Measurements from ENCODE around the gene RSPH10B2.
"Not testable (repeated sequence)": the region's sequence is repeated elsewhere in the genome, so short reads cannot be mapped to it uniquely, and the experiment has no call there.

DNA sequence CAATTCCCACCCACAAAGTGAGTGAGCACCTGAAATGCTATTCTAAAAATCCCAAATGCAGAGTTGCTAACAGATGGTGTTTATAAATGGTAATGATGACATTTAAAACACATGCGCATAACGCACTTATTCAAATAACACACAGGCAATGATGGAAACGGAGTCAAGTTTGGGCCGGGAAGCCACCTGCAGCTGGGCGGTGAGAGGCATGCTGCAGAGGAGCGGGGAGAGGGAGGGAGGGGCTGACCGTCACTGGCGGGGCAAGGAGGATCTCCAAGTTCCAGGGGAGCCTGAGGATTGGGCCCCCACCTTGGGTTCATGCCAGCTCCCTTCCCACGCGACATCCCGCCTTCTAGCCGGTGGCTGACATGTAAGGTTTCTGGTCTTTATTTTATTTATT is 7.3 kb downstream of the RSPH10B2 start:
- not testable (repeated sequence) for TF ChIP-seq POLR2A (IDR thresholded peaks at IDR 0.05; ENCODE audit: low read length); GATA1 (IDR thresholded peaks at IDR 0.05; ENCODE audit: low read depth, low read length)

Data from erythroblast (primary cell).